OCI-LY7 (cell line): ENCODE data around the gene USH2A. TPM values are rescaled to one million over a fixed set of nuclear protein-coding genes. Genes with fewer than 3 reads are reported as not detected.

Experiments
- BruUV-seq: library from RNA; stranded (reverse); fragments of 400-500 nt; replicated peaks from 2 replicates; lab custom pipeline; 2021; lab: Mats Ljungman, UMichigan
- CTCF ChIA-PET: fragments of 300-600 bp; sonication (Branson Sonifier 250); formaldehyde crosslinking; loops from one replicate; lab custom pipeline; 2022; ENCODE audit warnings: antibody characterized with exemption; ENCODE audit not compliant: unreplicated experiment; lab: Charles Lee
- POLR2A ChIA-PET: fragments of 300-600 bp; sonication (Branson Sonifier 250); formaldehyde crosslinking; loops from one replicate; lab custom pipeline; 2022; ENCODE audit warnings: antibody characterized with exemption; lab: Charles Lee
- DNase-seq: peaks from one replicate; pipeline ENCODE4 v3.0.0-alpha.2; 2015; ENCODE audit warnings: low spot score
- H2AFZ ChIP-seq: fragments of 200-600 bp; sonication (generic), shearing (Covaris generic); 2 replicates; pipeline ENCODE4 v1.6.1; 2014; ENCODE audit warnings: mild to moderate bottlenecking, antibody characterized with exemption, low read length, moderate library complexity
- H3K27ac ChIP-seq: fragments of 200-600 bp; sonication (generic); 2 replicates; pipeline ENCODE4 v1.5.1; 2014; ENCODE audit warnings: mixed run types, low read depth, mild to moderate bottlenecking, moderate library complexity, low read length, inconsistent platforms; ENCODE audit not compliant: poor library complexity, severe bottlenecking
- H3K36me3 ChIP-seq: fragments of 200-600 bp; sonication (generic); 2 replicates; pipeline ENCODE4 v1.6.1; 2014; ENCODE audit warnings: mild to moderate bottlenecking, antibody characterized with exemption, low read length, moderate library complexity, mixed read lengths; ENCODE audit not compliant: insufficient read depth
- H3K4me1 ChIP-seq: fragments of 200-600 bp; sonication (generic); 2 replicates; pipeline ENCODE4 v1.5.1; 2014; ENCODE audit warnings: mild to moderate bottlenecking, low read length; ENCODE audit not compliant: insufficient read depth, poor library complexity, severe bottlenecking
- H3K4me2 ChIP-seq: fragments of 200-600 bp; sonication (generic); 2 replicates; pipeline ENCODE4 v1.6.1; 2014; ENCODE audit warnings: mild to moderate bottlenecking, low read length
- H3K4me3 ChIP-seq: fragments of 200-600 bp; sonication (generic); 2 replicates; pipeline ENCODE4 v1.5.1; 2014; ENCODE audit warnings: mild to moderate bottlenecking, low read depth, low read length; ENCODE audit not compliant: poor library complexity, severe bottlenecking
- H3K79me2 ChIP-seq: fragments of 200-600 bp; sonication (generic); 2 replicates; pipeline ENCODE4 v1.6.1; 2016; ENCODE audit warnings: low read depth, mild to moderate bottlenecking, low read length, moderate library complexity, mixed read lengths; ENCODE audit not compliant: insufficient read depth
- H3K9me2 ChIP-seq: fragments of 200-600 bp; sonication (generic); 2 replicates; pipeline ENCODE4 v1.6.1; 2016; ENCODE audit warnings: mild to moderate bottlenecking, low read length, mixed read lengths; ENCODE audit not compliant: insufficient read depth
- H3K9me3 ChIP-seq: fragments of 200-600 bp; sonication (generic); 2 replicates; pipeline ENCODE4 v1.6.1; 2014; ENCODE audit warnings: mild to moderate bottlenecking, mixed run types, low read length, mixed read lengths
- H4K20me1 ChIP-seq: fragments of 200-600 bp; sonication (generic); 2 replicates; pipeline ENCODE4 v1.6.1; 2014; ENCODE audit warnings: mild to moderate bottlenecking, antibody characterized with exemption, low read length, moderate library complexity, mixed read lengths; ENCODE audit not compliant: insufficient read depth
- CTCF ChIP-seq: fragments of 200-600 bp; sonication (generic); conservative IDR thresholded peaks from 2 replicates; pipeline ENCODE4 v1.5.1; 2014; ENCODE audit warnings: mild to moderate bottlenecking, antibody characterized with exemption, low read length, moderate library complexity, mixed read lengths
- EZH2phosphoT487 ChIP-seq: fragments of 200-600 bp; sonication (generic); IDR thresholded peaks from 2 replicates; pipeline ENCODE4 v1.6.1; 2018; ENCODE audit warnings: low read depth, borderline replicate concordance, mild to moderate bottlenecking, mixed run types, antibody characterized with exemption, low read length, moderate library complexity, mixed read lengths
- intact Hi-C: fragments of 100-400 bp; cut with micrococcal nuclease; formaldehyde crosslinking; loops from one replicate; pipeline ENCODE4 v1.10.0; 2022; ENCODE audit not compliant: unreplicated experiment
- total RNA-seq, 2 experiments: library from RNA; depleted of rRNA in 1 of 2; stranded (reverse); fragments of >200 nt in 1 of 2; shearing (Covaris generic) in 1 of 2; gene quantifications; 2 replicates each; pipeline ENCODE4 v1.2.3, GENCODE V29; 2014 to 2022

The USH2A gene
- total RNA-seq, 2 experiments from 2014 or later = not detected

GRCh38 chr1:216178281-216178680 is 245.0 kb downstream of the USH2A start:
- no peak for DNase-seq
- ChIA-PET CTCF (no interaction called here), POLR2A (no interaction called here)
- intact Hi-C loops = no loop called here
- Histone ChIP-seq H3K9me3 (no peaks in the 10 kb centered on the region), H4K20me1 (no peaks in the 10 kb centered on the region), H3K9me2 (no peaks in the 10 kb centered on the region), H3K36me3 (no peaks in the 10 kb centered on the region), H3K4me1 (no peaks in the 10 kb centered on the region), H3K4me2 (no peak overlapping the region), H3K27ac (no peak overlapping the region), H2AFZ (no peak overlapping the region), H3K79me2 (no peaks in the 10 kb centered on the region), H3K4me3 (no peak overlapping the region)
- BruUV-seq = no TSS peak
- TF ChIP-seq CTCF (no peak), EZH2phosphoT487 (no peak)

GRCh38 chr1:216176970-216177369 is 246.3 kb downstream of the USH2A start:
- no peaks in the 10 kb centered on the region for H3K9me3 ChIP-seq
- no peaks in the 10 kb centered on the region for H3K9me2 ChIP-seq
- H3K4me1 ChIP-seq = no peaks in the 10 kb centered on the region
- H3K4me2 ChIP-seq = no peak overlapping the region
- H4K20me1 ChIP-seq = no peaks in the 10 kb centered on the region
- no peak for TF ChIP-seq EZH2phosphoT487
- no peak for TF ChIP-seq CTCF
- H3K36me3 ChIP-seq = no peaks in the 10 kb centered on the region
- CTCF ChIA-PET = no interaction called here
- intact Hi-C loops = no loop called here
- H3K79me2 ChIP-seq = no peaks in the 10 kb centered on the region
- H2AFZ ChIP-seq = no peak overlapping the region
- BruUV-seq = no TSS peak
- no peak overlapping the region for H3K27ac ChIP-seq
- POLR2A ChIA-PET = interaction anchor here (0.6 kb wide), 1 partner anchor 206 kb away, joined by 3 read pairs; no protein-coding TSS in a partner anchor
- H3K4me3 ChIP-seq = no peak overlapping the region
- DNase-seq = no peak

- H3K9me2 ChIP-seq = no peaks in the 10 kb centered on the region
- BruUV-seq = no TSS peak
- no peak for DNase-seq
- no peak for TF ChIP-seq CTCF
- TF ChIP-seq EZH2phosphoT487 = no peak
- H4K20me1 ChIP-seq = no peaks in the 10 kb centered on the region
- ChIA-PET POLR2A (interaction anchor here (0.5 kb wide), 1 partner anchor 546 kb away, joined by 5 read pairs; no protein-coding TSS in a partner anchor), CTCF (no interaction called here)
- no peak overlapping the region for H3K4me3 ChIP-seq
- H2AFZ ChIP-seq = no peak overlapping the region
- H3K36me3 ChIP-seq = no peaks in the 10 kb centered on the region
- intact Hi-C loops = no loop called here
- no peak overlapping the region for H3K27ac ChIP-seq
- H3K4me1 ChIP-seq = no peaks in the 10 kb centered on the region
- no peaks in the 10 kb centered on the region for H3K9me3 ChIP-seq
- H3K79me2 ChIP-seq = no peaks in the 10 kb centered on the region
- H3K4me2 ChIP-seq = no peak overlapping the region
These were observed 247.5 kb downstream of the USH2A start for GRCh38 chr1:216175714-216176113.
